Left lung (tissue), 10 donors: ENCODE results near the gene SPATA25. TPM values are rescaled to one million over a fixed set of nuclear protein-coding genes. Genes with fewer than 3 reads are reported as not detected.
A peak's percentile ranks its signal among the peaks of the same experiment; 100 is the strongest.
"Not testable (repeated sequence)": the region's sequence is repeated elsewhere in the genome, so short reads cannot be mapped to it uniquely, and the experiment has no call there.

Experiments
- ATAC-seq: fragments of 200-7000 bp; cut with Tn5 transposase; one replicate; pipeline ENCODE4 v1.9.1; 2020; ENCODE audit warnings: moderate library complexity
- DNase-seq, 4 donors: peaks; one replicate each; pipeline ENCODE4 v3.0.0-alpha.2; 2013 to 2020
- H3K27ac ChIP-seq, 2 donors: fragments of 200-600 bp; sonication (generic) in 1 of 2; one replicate each; pipeline versions ENCODE4 v1.5.0 to v1.8.0; 2020 to 2021
- H3K27me3 ChIP-seq, 2 donors: fragments of 200-600 bp; sonication (generic) in 1 of 2; one replicate each; pipeline versions ENCODE4 v1.5.0 to v1.8.0; 2020 to 2021
- H3K36me3 ChIP-seq, 2 donors: fragments of 200-600 bp; sonication (generic) in 1 of 2; one replicate each; pipeline versions ENCODE4 v1.5.0 to v1.8.0; 2020 to 2021
- H3K4me1 ChIP-seq, 2 donors: fragments of 200-600 bp; one replicate each; pipeline ENCODE4 v1.8.0; 2021
- H3K4me3 ChIP-seq, 2 donors: fragments of 200-600 bp; sonication (generic) in 1 of 2; one replicate each; pipeline versions ENCODE4 v1.5.0 to v1.8.0; 2020 to 2021; ENCODE audit warnings: mild to moderate bottlenecking in 1 of 2
- H3K9me3 ChIP-seq, 2 donors: fragments of 200-600 bp; sonication (generic) in 1 of 2; one replicate each; pipeline versions ENCODE4 v1.5.0 to v1.8.0; 2020 to 2021
- CTCF ChIP-seq, 2 donors: fragments of 200-600 bp; sonication (generic) in 1 of 2; IDR thresholded peaks; one replicate each; pipeline versions ENCODE4 v1.5.0 to v1.8.0; 2021; ENCODE audit warnings: antibody characterized with exemption in 2 of 2
- intact Hi-C, 2 donors: fragments of 100-400 bp; cut with DNase I; formaldehyde crosslinking; loops; one replicate each; pipeline versions ENCODE4 v1.11.2 to v1.14.2; 2022
- polyA plus RNA-seq, 6 donors: library from polyadenylated mRNA; unstranded; fragments of 120-200 nt; gene quantifications; one replicate each; pipeline ENCODE4 v1.2.1, GENCODE V29; 2013; ENCODE audit not compliant: insufficient read length in 6 of 6
- total RNA-seq, 2 donors: library from RNA; stranded (reverse); fragmentation: NEBNext Ultra II Directional; extraction: Animal tissue kit (Norgen Biotek cat#: 25700); gene quantifications; one replicate each; pipeline ENCODE4 v1.2.1, GENCODE V29; 2021
- donor health status: DM: no; HTN: yes; CAD: no.
- donor health status: DM: no; HTN: no; CAD: no.

Gene SPATA25
- total and polyA plus RNA-seq, 8 donors = 0.70 to 3.5 (median 2.8) TPM

GRCh38 chr20:45902199-45902701, 14.8 kb upstream of the SPATA25 start:
- Histone ChIP-seq H3K4me1 (no peaks in the 10 kb centered on the region), H3K27me3 (no peaks in the 10 kb centered on the region), H3K9me3 (no peaks in the 10 kb centered on the region), H3K27ac (no peak overlapping the region), H3K36me3 (peaks cover 0 to 61% of the 10 kb centered on the region in 2 donors), H3K4me3 (no peak overlapping the region)
- intact Hi-C loops = no loop called here
- TF ChIP-seq CTCF (IDR thresholded peaks at IDR 0.05) = no peak
- ATAC-seq (no peak), DNase-seq (peak in 1 of 4 donors; percentile 53)

- H3K4me3 ChIP-seq, ATAC-seq, H3K9me3 ChIP-seq, H3K27ac ChIP-seq, H3K27me3 ChIP-seq, H3K4me1 ChIP-seq, DNase-seq, intact Hi-C loops: not testable (repeated sequence)
- peaks cover 0 to 70% of the 10 kb centered on the region in 2 donors for H3K36me3 ChIP-seq
These were observed 13.9 kb upstream of the SPATA25 start for GRCh38 chr20:45901332-45901731.

GRCh38 chr20:45899046-45899835, 11.8 kb upstream of the SPATA25 start:
- no peak overlapping the region for H3K27ac ChIP-seq
- H3K27me3 ChIP-seq = no peaks in the 10 kb centered on the region
- peaks cover 0 to 83% of the 10 kb centered on the region in 2 donors for H3K36me3 ChIP-seq
- ATAC-seq (no peak), DNase-seq (peak in 1 of 4 donors; percentile 49)
- H3K4me1 ChIP-seq = no peaks in the 10 kb centered on the region
- intact Hi-C loops = no loop called here
- no peak overlapping the region for H3K4me3 ChIP-seq
- TF ChIP-seq CTCF (IDR thresholded peaks at IDR 0.05) = no peak
- H3K9me3 ChIP-seq = no peaks in the 10 kb centered on the region

GRCh38 chr20:45898285-45898684, 10.9 kb upstream of the SPATA25 start:
- Histone ChIP-seq H3K27me3 (no peaks in the 10 kb centered on the region), H3K36me3 (peaks cover 0 to 92% of the 10 kb centered on the region in 2 donors), H3K9me3 (no peaks in the 10 kb centered on the region), H3K4me1 (peaks cover 0 to 8% of the 10 kb centered on the region in 2 donors), H3K27ac (no peak overlapping the region), H3K4me3 (no peak overlapping the region)
- intact Hi-C loops = no loop called here
- TF ChIP-seq CTCF (IDR thresholded peaks at IDR 0.05) = no peak
- peak in 1 of 4 donors; percentile 75 for DNase-seq
- no peak for ATAC-seq

GRCh38 chr20:45897692-45898091, 10.3 kb upstream of the SPATA25 start:
- no peak for ATAC-seq
- H3K4me3 ChIP-seq = no peak overlapping the region
- intact Hi-C loops = no loop called here
- TF ChIP-seq CTCF (IDR thresholded peaks at IDR 0.05) = no peak
- peaks cover 0 to 98% of the 10 kb centered on the region in 2 donors for H3K36me3 ChIP-seq
- H3K9me3 ChIP-seq = no peaks in the 10 kb centered on the region
- H3K27me3 ChIP-seq = no peaks in the 10 kb centered on the region
- no peak overlapping the region for H3K27ac ChIP-seq
- peak in 1 of 4 donors; percentile 49 for DNase-seq
- peaks cover under 1 to 14% of the 10 kb centered on the region in 2 donors for H3K4me1 ChIP-seq
